ENCODE measurements around the gene MICAL1.

MICAL1 gene, protein sequence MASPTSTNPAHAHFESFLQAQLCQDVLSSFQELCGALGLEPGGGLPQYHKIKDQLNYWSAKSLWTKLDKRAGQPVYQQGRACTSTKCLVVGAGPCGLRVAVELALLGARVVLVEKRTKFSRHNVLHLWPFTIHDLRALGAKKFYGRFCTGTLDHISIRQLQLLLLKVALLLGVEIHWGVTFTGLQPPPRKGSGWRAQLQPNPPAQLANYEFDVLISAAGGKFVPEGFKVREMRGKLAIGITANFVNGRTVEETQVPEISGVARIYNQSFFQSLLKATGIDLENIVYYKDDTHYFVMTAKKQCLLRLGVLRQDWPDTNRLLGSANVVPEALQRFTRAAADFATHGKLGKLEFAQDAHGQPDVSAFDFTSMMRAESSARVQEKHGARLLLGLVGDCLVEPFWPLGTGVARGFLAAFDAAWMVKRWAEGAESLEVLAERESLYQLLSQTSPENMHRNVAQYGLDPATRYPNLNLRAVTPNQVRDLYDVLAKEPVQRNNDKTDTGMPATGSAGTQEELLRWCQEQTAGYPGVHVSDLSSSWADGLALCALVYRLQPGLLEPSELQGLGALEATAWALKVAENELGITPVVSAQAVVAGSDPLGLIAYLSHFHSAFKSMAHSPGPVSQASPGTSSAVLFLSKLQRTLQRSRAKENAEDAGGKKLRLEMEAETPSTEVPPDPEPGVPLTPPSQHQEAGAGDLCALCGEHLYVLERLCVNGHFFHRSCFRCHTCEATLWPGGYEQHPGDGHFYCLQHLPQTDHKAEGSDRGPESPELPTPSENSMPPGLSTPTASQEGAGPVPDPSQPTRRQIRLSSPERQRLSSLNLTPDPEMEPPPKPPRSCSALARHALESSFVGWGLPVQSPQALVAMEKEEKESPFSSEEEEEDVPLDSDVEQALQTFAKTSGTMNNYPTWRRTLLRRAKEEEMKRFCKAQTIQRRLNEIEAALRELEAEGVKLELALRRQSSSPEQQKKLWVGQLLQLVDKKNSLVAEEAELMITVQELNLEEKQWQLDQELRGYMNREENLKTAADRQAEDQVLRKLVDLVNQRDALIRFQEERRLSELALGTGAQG

DNA sequence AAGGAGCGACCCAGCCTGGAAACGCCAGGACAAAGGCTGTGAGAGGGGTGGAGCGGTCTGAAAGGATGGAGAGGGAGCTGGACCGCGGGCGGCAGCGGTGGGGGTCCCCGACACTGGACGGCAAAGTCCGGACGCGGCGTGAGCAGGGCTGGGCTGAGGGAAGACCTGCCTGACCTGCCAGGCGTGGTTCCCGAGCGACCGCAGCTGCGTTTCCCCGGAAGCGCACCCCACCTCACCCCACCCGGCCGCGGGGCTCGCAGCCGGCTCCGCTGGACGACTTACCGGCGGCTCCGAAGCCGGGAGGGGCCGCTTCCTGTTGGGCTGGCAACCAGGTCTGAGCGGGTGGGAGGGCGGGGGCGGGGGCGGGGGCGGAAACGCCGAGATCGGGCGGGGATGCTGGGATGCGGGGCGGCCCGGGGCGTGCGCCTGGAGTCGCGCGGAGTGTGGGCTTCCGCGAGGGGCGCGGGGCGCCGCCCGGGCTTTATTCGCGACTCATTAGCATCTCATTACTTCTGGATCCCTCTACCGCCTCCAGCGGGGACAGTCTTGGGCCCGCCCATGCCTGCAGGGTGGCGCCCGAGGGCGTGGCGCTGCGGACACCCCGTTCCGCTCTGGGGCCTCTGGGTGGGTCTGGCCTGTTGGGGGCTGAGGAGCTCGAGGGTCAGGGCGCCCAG, at the start of gene MICAL1:
TSS of gene MICAL1 (minus strand) at position 336 of the 674 bp plus-strand sequence. CDS start 1,576 bp downstream, outside the sequence.
- Mint-ChIP-seq H3K4me1 (peaks cover 81% of the 10 kb centered on the region), H3K36me3 (peaks cover 18% of the 10 kb centered on the region), H3K9me3 (no peaks in the 10 kb centered on the region), H3K27ac (peak within 1 kb of the TSS; percentile 96), H3K27me3 (no peaks in the 10 kb centered on the region), H3K4me3 (peak within 1 kb of the TSS; percentile 96)
- peak; percentile 84 for ATAC-seq

DNA sequence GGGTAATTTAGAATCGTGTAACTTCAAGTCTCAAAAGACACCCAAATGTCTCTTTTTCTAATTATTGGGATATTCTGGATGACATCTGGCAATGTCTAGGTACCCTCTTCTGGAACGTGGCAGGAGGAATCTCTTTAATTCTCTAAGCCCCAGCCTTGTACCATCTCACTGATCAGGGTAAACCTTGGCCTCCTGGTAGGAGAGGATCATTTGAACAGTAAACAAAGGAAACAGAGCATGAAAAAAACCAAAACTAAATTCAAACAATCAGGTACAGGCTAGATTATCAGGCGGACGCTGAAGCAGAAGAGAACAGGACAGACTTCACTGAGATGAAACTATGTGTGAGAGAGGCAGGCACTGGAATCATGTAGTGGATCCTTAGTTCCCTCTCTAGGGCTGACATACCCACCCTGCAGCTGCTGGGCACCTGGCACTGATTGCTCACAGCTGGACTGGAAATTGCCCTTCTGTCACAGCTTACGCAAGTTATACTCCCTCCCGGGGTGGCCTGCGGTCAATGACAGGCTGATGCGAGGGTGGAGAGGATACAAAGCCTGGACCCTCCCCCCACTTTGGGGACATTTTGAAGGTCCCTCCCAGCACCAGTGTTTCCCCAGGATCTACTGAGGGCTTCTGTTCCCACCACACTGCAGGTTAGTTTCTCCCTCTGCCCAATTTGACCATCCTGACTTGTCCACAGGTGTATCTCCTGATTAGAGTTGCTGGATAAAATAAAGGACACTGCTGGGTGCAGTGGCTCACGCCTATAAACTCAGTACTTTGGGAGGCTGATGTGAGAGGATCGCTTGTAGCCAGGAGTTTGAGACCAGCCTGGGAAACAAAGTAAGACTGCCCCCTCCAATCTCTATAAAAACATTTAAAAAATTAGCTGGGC, 48.0 kb upstream of the MICAL1 start:
- H3K27me3 Mint-ChIP-seq, result no peaks in the 10 kb centered on the region
- no peak for ATAC-seq
- no peak overlapping the region for H3K27ac Mint-ChIP-seq
- no peak overlapping the region for H3K4me3 Mint-ChIP-seq
- H3K36me3 Mint-ChIP-seq, result no peaks in the 10 kb centered on the region
- no peaks in the 10 kb centered on the region for H3K4me1 Mint-ChIP-seq
- H3K9me3 Mint-ChIP-seq, result no peaks in the 10 kb centered on the region

DNA sequence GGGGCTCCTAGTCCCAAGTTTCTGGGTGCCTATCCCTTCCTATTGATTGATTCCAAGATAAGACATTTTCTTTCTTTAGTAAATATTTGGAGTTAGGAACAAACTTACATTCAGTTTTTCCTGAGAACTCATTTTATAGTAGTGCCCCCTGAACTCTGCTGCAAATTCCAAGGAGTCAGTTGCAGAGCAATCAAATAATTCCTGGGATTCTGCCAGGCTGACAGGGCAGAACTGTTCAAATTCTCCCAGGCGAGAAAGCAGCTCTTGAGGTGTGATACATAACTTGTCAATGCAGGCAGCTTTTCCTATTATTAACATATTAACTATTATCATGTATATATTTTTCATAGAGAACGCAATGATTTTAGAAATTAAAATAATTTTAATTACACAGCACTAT, 43.4 kb upstream of the MICAL1 start:
- Mint-ChIP-seq H3K27ac (no peak overlapping the region), H3K36me3 (no peaks in the 10 kb centered on the region), H3K4me3 (no peak overlapping the region), H3K27me3 (no peaks in the 10 kb centered on the region), H3K9me3 (no peaks in the 10 kb centered on the region), H3K4me1 (peaks cover 8% of the 10 kb centered on the region)
- ATAC-seq, result no peak

DNA sequence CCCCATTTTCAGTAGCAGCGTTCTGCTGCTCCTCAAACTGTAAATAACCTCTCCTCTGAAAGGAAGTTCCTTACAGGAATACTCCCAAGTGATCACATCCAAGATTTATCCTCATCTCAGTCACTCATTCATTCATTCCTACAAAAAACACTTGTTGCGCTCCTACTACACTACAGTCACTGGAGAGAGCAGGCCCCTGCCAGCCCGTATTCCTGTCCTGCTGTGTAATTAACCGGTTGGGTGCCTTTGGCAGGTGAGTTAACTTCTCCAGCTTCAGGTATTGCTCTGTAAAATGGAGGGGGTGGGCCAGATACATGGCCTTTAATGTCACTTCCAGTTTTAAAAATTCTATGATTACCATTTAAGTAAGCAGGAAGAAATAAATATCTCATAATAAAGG, 42.5 kb upstream of the MICAL1 start:
- Mint-ChIP-seq H3K36me3 (no peaks in the 10 kb centered on the region), H3K9me3 (no peaks in the 10 kb centered on the region), H3K4me3 (no peak overlapping the region), H3K27ac (no peak overlapping the region), H3K27me3 (no peaks in the 10 kb centered on the region), H3K4me1 (peaks cover 14% of the 10 kb centered on the region)
- no peak for ATAC-seq

DNA sequence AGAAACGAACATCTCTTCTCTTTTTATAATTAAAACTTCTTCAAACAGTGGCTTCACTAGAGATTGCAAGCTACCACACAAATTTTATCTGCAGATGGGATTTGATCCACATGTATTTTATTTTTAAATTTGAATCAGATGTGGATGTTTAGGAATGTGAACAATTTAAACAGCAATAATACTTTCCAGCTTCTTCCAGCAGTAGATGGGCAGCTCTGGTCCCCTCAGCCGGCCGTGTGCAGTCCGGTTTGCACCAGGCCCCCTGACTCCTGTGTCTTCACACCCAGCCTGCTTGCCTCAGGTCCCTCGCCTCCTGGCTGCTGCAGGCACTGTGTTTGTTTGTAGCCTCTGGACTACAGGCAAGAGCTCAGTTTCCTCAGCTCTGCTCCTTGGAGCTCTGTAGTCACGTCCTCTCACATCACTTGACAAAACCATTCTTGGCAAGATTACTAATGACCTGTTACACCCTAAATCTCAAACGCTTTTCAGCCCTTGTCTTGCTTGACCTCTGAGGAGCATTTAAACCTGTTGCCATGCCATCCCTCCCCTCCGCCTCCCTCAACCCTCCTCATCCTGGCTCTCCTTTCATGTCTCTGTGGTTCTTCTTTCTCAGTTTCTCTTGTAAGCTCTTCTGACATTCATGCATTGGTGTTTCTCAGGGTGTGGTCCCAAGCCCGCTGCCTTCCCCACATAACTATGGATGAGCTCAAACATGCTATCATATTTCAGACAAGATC, 40.6 kb upstream of the MICAL1 start:
- no peak for ATAC-seq
- no peak overlapping the region for H3K27ac Mint-ChIP-seq

DNA sequence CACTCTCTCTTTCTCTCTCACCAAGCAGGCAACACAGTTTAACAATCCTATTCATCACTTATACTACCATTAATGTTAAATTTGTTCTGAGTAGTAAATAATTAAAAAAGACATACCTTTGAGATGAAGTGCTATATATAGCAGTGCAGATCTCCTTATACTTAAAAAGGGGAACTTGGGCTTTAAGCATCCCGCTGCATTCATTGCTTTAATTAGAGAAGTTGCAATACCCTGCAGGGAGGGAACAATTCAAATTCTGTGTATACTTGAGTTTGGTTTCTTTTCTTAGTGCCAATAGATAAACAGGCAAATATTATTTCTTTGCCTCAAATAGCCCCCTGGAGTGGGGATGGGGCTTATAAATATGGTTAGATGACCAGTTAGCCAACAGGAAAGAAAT, 38.3 kb upstream of the MICAL1 start:
- peak overlapping the region; percentile 18 for H3K27ac Mint-ChIP-seq
- no peaks in the 10 kb centered on the region for H3K36me3 Mint-ChIP-seq
- H3K9me3 Mint-ChIP-seq, result no peaks in the 10 kb centered on the region
- ATAC-seq, result no peak
- no peaks in the 10 kb centered on the region for H3K27me3 Mint-ChIP-seq
- peaks cover 29% of the 10 kb centered on the region for H3K4me1 Mint-ChIP-seq
- H3K4me3 Mint-ChIP-seq, result no peak overlapping the region

More for the DNA sequence above, 40.6 kb upstream of the MICAL1 start:
- H3K36me3 Mint-ChIP-seq, result no peaks in the 10 kb centered on the region
- H3K9me3 Mint-ChIP-seq, result no peaks in the 10 kb centered on the region
- H3K27me3 Mint-ChIP-seq, result no peaks in the 10 kb centered on the region
- peaks cover 22% of the 10 kb centered on the region for H3K4me1 Mint-ChIP-seq
- no peak overlapping the region for H3K4me3 Mint-ChIP-seq

DNA sequence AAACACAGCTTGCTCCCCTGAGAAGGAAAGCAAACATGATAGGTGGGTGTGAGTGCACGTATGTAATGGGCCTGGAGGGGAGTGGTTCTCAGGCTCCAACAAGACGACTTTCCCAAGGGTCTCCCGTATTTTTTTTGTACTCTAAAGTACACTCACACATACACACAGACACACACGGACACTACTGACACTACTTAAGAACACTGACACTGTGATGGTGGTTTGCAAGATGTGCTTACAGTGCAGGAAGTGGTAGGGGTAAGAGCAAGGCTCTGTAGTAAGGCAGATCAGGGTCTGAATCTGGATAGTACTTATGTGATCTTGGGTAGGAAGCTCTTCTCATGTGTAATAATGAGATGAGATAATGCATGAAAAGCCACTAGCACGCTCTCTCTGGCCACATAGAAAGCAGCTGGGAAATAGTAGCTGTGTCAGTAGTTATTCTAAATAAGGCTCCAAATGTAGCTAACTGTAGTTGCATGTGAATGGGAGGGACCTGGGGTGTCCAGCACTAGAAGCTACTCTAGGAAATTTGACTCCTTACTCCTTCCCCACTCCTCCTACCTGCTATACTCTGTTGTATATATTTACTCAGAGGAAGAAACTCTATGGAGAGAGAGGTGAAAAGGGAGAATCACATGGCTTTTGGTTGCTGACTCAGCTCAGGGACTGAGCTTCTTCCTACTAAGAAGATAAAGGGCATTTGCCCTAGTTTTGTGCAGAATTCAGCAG, 35.8 kb upstream of the MICAL1 start:
- Mint-ChIP-seq H3K9me3 (no peaks in the 10 kb centered on the region), H3K4me3 (no peak overlapping the region)
- ATAC-seq, result peak; percentile 64

DNA sequence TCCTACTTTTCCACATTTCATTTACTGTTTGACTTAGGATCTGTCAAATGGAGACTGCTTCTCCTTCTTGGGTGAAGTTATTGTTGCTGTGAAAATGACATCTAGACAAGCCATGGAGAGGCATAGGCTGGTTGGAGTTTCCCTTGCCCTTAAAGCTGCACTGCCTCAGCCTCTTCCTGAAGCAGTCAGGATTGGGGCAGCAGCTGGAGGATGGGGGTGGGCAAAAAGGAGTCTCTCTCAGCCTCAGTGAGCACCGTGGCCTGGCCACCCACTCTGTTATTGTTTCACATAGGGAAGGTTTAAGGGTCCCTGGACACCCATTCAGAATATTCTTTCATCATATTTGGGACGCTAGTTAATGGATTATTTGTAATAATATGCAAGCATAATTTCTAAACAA, 35.1 kb upstream of the MICAL1 start:
- Mint-ChIP-seq H3K27ac (no peak overlapping the region), H3K9me3 (no peaks in the 10 kb centered on the region), H3K4me3 (no peak overlapping the region), H3K27me3 (no peaks in the 10 kb centered on the region), H3K36me3 (no peaks in the 10 kb centered on the region), H3K4me1 (peaks cover 27% of the 10 kb centered on the region)
- no peak for ATAC-seq

More for the DNA sequence above, 35.8 kb upstream of the MICAL1 start:
- Mint-ChIP-seq H3K27ac (no peak overlapping the region), H3K36me3 (no peaks in the 10 kb centered on the region), H3K27me3 (no peaks in the 10 kb centered on the region), H3K4me1 (peaks cover 29% of the 10 kb centered on the region)

DNA sequence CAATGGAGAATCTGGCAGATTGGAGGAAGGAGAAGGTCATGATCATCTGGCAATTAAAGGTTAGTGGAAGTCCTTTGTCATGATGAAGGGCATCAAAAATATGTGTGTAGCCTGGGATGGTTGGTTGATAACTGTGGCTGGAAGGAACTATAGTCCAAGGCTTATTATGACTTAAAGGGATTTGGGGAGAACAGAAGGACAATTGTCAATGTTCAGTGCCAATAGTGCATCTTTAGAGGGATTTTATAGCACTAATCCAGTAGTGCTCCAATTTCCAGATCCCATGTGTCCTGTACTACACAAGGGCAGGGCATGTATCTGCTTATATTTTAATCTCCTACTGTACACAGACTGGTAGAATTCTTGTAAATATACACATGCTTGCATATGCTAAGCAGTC, 32.4 kb upstream of the MICAL1 start:
- H3K9me3 Mint-ChIP-seq, result no peaks in the 10 kb centered on the region
- H3K27ac Mint-ChIP-seq, result no peak overlapping the region

DNA sequence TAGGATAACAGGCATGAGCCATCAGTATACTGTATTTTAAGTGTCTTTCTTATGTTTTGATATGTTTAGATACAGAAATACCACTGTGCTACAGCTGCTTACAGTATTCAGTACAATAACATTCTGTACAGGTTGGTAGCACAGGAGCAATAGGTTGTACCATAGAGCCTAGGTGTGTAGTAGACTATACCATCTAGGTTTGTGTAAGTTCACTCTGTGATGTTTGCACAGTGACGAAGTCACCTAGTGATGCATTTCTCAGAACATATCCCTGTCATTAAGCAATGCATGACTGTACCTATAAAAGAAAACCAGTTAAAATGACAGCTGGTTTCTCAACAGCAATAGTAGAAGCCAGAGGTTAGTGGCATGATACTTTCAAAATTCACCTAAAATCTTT, 30.5 kb upstream of the MICAL1 start:
- H3K9me3 Mint-ChIP-seq, result no peaks in the 10 kb centered on the region
- H3K27ac Mint-ChIP-seq, result no peak overlapping the region
- no peak overlapping the region for H3K4me3 Mint-ChIP-seq
- H3K27me3 Mint-ChIP-seq, result no peaks in the 10 kb centered on the region
- no peak for ATAC-seq
- H3K4me1 Mint-ChIP-seq, result peaks cover 38% of the 10 kb centered on the region
- H3K36me3 Mint-ChIP-seq, result peaks cover 10% of the 10 kb centered on the region

More for the DNA sequence above, 32.4 kb upstream of the MICAL1 start:
- no peak for ATAC-seq
- no peak overlapping the region for H3K4me3 Mint-ChIP-seq
- no peaks in the 10 kb centered on the region for H3K27me3 Mint-ChIP-seq
- H3K36me3 Mint-ChIP-seq, result no peaks in the 10 kb centered on the region
- peaks cover 32% of the 10 kb centered on the region for H3K4me1 Mint-ChIP-seq

DNA sequence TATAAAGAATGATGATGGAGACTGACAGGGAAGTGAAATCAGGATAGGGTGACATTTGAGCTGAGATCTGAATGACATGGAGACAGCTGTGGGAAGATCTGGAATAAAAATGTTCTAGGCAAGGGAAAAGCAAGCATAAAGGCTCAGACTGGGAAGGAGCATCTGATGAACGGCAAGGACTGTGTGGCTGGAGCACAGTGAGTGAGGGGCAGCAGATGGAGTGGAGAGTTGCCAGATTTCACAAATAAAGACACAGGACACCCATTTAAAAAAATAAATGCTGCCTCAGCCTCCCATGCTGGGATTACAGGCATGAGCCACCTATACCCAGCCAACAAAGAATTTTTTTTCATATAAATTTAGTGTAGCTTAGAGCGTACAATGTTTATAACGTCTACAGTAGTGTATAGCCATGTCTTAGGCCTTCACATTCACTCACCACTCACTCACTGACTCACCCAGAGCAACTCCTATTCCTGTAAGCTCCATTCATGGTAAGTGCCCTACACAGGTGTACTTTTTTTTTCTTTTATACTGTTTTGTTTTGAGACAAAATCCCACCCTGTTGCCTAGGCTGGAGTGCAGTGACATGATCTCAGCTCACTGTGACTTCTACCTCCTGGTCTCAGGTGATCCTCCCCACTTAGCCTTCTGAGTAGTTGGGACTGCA, 29.8 kb upstream of the MICAL1 start:
- H3K4me3 Mint-ChIP-seq, result no peak overlapping the region

DNA sequence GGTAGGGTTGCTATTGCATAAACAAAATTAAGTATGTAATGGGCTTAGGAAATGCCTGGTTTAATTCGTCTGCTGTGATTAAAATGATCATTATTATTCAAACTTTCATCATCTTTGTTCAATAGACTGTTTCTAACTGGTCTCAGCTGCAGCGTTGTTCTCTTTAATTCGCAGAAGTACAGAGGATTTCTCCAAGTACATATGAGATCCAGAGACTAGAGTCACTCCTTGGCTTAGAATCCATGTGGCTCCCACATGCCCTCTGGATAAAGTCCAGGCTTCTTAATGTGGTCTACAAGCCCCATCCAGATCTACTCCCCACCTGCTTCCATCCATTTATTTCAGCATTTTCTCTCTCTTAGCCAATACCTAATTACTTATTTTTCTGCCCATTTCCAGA, 28.6 kb upstream of the MICAL1 start:
- Mint-ChIP-seq H3K4me3 (peak overlapping the region; percentile 74), H3K36me3 (peaks cover 17% of the 10 kb centered on the region)

More for the DNA sequence above, 29.8 kb upstream of the MICAL1 start:
- H3K27me3 Mint-ChIP-seq, result no peaks in the 10 kb centered on the region
- H3K27ac Mint-ChIP-seq, result peak overlapping the region; percentile 45
- H3K36me3 Mint-ChIP-seq, result peaks cover 13% of the 10 kb centered on the region
- no peaks in the 10 kb centered on the region for H3K9me3 Mint-ChIP-seq
- no peak for ATAC-seq
- H3K4me1 Mint-ChIP-seq, result peaks cover 39% of the 10 kb centered on the region

DNA sequence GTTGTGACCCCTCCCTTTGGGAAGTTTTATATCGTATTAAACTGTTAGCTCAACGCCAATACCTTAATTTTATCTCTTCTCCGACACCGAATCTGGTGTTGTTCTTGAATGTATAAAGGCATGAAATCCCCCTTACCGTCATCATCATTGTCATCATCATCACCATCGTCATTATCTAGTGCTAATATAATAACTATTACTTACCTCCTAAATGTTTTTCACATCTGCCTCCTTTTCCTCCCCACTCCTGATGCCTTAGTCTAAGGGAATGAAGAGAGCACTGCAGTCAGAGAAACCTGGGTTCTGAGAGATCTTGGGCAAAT, 28.1 kb upstream of the MICAL1 start:
- H3K4me1 Mint-ChIP-seq, result peaks cover 56% of the 10 kb centered on the region
- H3K4me3 Mint-ChIP-seq, result peak overlapping the region; percentile 74
- ATAC-seq, result peak; percentile 2
- H3K27ac Mint-ChIP-seq, result peak overlapping the region; percentile 57
- H3K27me3 Mint-ChIP-seq, result no peaks in the 10 kb centered on the region
- peaks cover 21% of the 10 kb centered on the region for H3K36me3 Mint-ChIP-seq
- H3K9me3 Mint-ChIP-seq, result no peaks in the 10 kb centered on the region

More for the DNA sequence above, 28.6 kb upstream of the MICAL1 start:
- peak overlapping the region; percentile 57 for H3K27ac Mint-ChIP-seq
- no peaks in the 10 kb centered on the region for H3K9me3 Mint-ChIP-seq
- ATAC-seq, result no peak
- H3K4me1 Mint-ChIP-seq, result peaks cover 52% of the 10 kb centered on the region
- no peaks in the 10 kb centered on the region for H3K27me3 Mint-ChIP-seq

All from stimulated activated memory B cell treated with anti-CD40 and anti-IgM and Interleukin-4, amounts not matched to agents 10 μg/mL and 1 μg/mL and 100 μg/mL, for 72 hours (primary cell).